Endothelial cell of umbilical vein (primary cell): Measurements from ENCODE around the gene HSD17B2. TPM values are rescaled to one million over a fixed set of nuclear protein-coding genes. Genes with fewer than 3 reads are reported as not detected.

ENCODE experiments used
- BruUV-seq: library from RNA; stranded (reverse); fragments of 400-500 nt; replicated peaks from 2 replicates; lab custom pipeline; 2021; lab: Mats Ljungman, UMichigan
- CTCF ChIA-PET: fragments of 300-600, 350-600 bp; sonication (Branson Sonifier 250); formaldehyde crosslinking; loops from one replicate; lab custom pipeline; 2021; ENCODE audit warnings: antibody characterized with exemption, inconsistent platforms; lab: Charles Lee
- POLR2A ChIA-PET: fragments of 300-600, 350-600 bp; sonication (Branson Sonifier 250); formaldehyde crosslinking; loops from one replicate; lab custom pipeline; 2021; ENCODE audit warnings: antibody characterized with exemption, inconsistent platforms; lab: Charles Lee
- DNase-seq: peaks from one replicate; pipeline ENCODE4 v3.0.0-alpha.2; 2011; ENCODE audit warnings: low read depth, low spot score
- FAIRE-seq: peaks from 2 replicates; lab custom pipeline; 2011; peaks lifted over from hg19 to GRCh38; lab: Jason Lieb, UNC
- H2AFZ ChIP-seq: 2 replicates; pipeline ENCODE4 v1.6.0; 2012; ENCODE audit warnings: low read depth, low read length, control low read depth, inconsistent platforms
- H3K27ac ChIP-seq: 2 replicates; pipeline ENCODE4 v1.5.1; 2011; ENCODE audit warnings: low read depth, mild to moderate bottlenecking, control low read depth, low read length, moderate library complexity; ENCODE audit not compliant: insufficient read depth
- H3K27me3 ChIP-seq, 2 experiments: 2 replicates each; pipeline versions ENCODE4 v1.6.0 to v1.6.1; 2011; ENCODE audit warnings: low read length in 2 of 2, mixed read lengths in 1 of 2; ENCODE audit not compliant: control insufficient read depth in 2 of 2, insufficient read depth in 2 of 2
- H3K36me3 ChIP-seq, 2 experiments: 2 replicates in 1 of 2; 3 replicates in 1 of 2; pipeline ENCODE4 v1.5.1; 2011; ENCODE audit warnings: low read length in 2 of 2, mild to moderate bottlenecking in 1 of 2, moderate library complexity in 1 of 2; ENCODE audit not compliant: control insufficient read depth in 2 of 2, insufficient read depth in 2 of 2; ENCODE audit errors: extremely low read depth in 1 of 2
- H3K4me1 ChIP-seq: 3 replicates; pipeline ENCODE4 v1.5.1; 2011; ENCODE audit warnings: mild to moderate bottlenecking, low read length; ENCODE audit not compliant: control insufficient read depth, insufficient read depth; ENCODE audit errors: extremely low read depth
- H3K4me2 ChIP-seq: 2 replicates; pipeline ENCODE4 v1.6.1; 2011; ENCODE audit warnings: low read length, control low read depth, mixed read lengths; ENCODE audit not compliant: insufficient read depth
- H3K4me3 ChIP-seq, 3 experiments: fragments of 200-600 bp in 1 of 3; sonication (generic), shearing (Covaris generic) in 1 of 3; replicated peaks in 1 of 3; 2 replicates each; pipeline ENCODE4 v1.5.1; 2011 to 2016; ENCODE audit warnings: control low read depth in 3 of 3, low read length in 3 of 3, mild to moderate bottlenecking in 2 of 3, inconsistent platforms in 1 of 3, low read depth in 1 of 3, moderate library complexity in 1 of 3; ENCODE audit not compliant: insufficient read depth in 1 of 3
- H3K79me2 ChIP-seq: 2 replicates; pipeline ENCODE4 v1.6.0; 2012; ENCODE audit warnings: low read length, inconsistent platforms; ENCODE audit not compliant: control insufficient read depth, insufficient read depth
- H3K9ac ChIP-seq: replicated peaks from 2 replicates; pipeline ENCODE3; 2011; ENCODE audit warnings: low read length, control low read depth; ENCODE audit not compliant: insufficient read depth; ENCODE audit errors: extremely low read depth
- H3K9me1 ChIP-seq: replicated peaks from 3 replicates; pipeline ENCODE4 v1.6.0; 2011; ENCODE audit warnings: mild to moderate bottlenecking, low read length; ENCODE audit not compliant: control insufficient read depth, insufficient read depth; ENCODE audit errors: extremely low read depth
- H3K9me3 ChIP-seq: replicated peaks from 2 replicates; pipeline ENCODE4 v1.5.1; 2012; ENCODE audit warnings: low read length, inconsistent platforms; ENCODE audit not compliant: control insufficient read depth, insufficient read depth
- H4K20me1 ChIP-seq: replicated peaks from 2 replicates; pipeline ENCODE3; 2011; ENCODE audit warnings: mild to moderate bottlenecking, low read length; ENCODE audit not compliant: control insufficient read depth, insufficient read depth; ENCODE audit errors: extremely low read depth
- CTCF ChIP-seq, 2 donors: IDR thresholded peaks; 1 replicate in 1 of 2; 2 replicates in 1 of 2; pipeline ENCODE4 v1.5.1; 2011; ENCODE audit warnings: low read length in 2 of 2, mild to moderate bottlenecking in 2 of 2, moderate library complexity in 2 of 2, control low read depth in 1 of 2, inconsistent platforms in 1 of 2, low read depth in 1 of 2; ENCODE audit not compliant: insufficient read depth in 1 of 2; ENCODE audit errors: extremely low read depth in 1 of 2
- EZH2 ChIP-seq: IDR thresholded peaks from 2 replicates; pipeline ENCODE4 v1.6.1; 2012; ENCODE audit warnings: borderline replicate concordance, low read depth, mild to moderate bottlenecking, moderate library complexity, low read length, inconsistent platforms; ENCODE audit not compliant: severe bottlenecking
- FOS ChIP-seq: IDR thresholded peaks from 2 replicates; pipeline ENCODE4 v1.6.1; 2011; ENCODE audit warnings: mild to moderate bottlenecking, low read length, moderate library complexity, borderline replicate concordance; ENCODE audit not compliant: insufficient read depth
- GATA2 ChIP-seq: IDR thresholded peaks from 2 replicates; pipeline ENCODE4 v1.7.0; 2011; ENCODE audit warnings: low read depth, mild to moderate bottlenecking, moderate library complexity, mixed read lengths, low read length; ENCODE audit not compliant: insufficient read length, insufficient read depth
- JUN ChIP-seq: IDR thresholded peaks from 2 replicates; pipeline ENCODE4 v1.6.1; 2011; ENCODE audit warnings: borderline replicate concordance, low read depth; ENCODE audit not compliant: insufficient read length, insufficient read depth
- MYC ChIP-seq: IDR thresholded peaks from one replicate; pipeline ENCODE4 v1.6.1; 2011; ENCODE audit warnings: mild to moderate bottlenecking, low read depth, low read length
- POLR2A ChIP-seq: IDR thresholded peaks from 2 replicates; pipeline ENCODE4 v1.6.1; 2012; ENCODE audit warnings: low read depth, mild to moderate bottlenecking, control low read depth, low read length
- POLR2AphosphoS5 ChIP-seq: IDR thresholded peaks from 2 replicates; pipeline ENCODE4 v1.6.1; 2012; ENCODE audit warnings: low read depth, mild to moderate bottlenecking, control low read depth, low read length, moderate library complexity; ENCODE audit not compliant: insufficient read depth
- dilution Hi-C: fragments of 300-500 bp; cut with MboI; formaldehyde crosslinking; loops from one replicate; pipeline ENCODE4 v1.15.0; 2019; ENCODE audit warnings: low sequenced_read_pairs; ENCODE audit not compliant: extremely low pct_ligation_motif_present
- intact Hi-C: fragments of 100-400 bp; cut with micrococcal nuclease; formaldehyde crosslinking; loops from one replicate; pipeline ENCODE4 v1.10.0; 2022
- polyA plus RNA-seq, 4 experiments: library from polyadenylated mRNA; depleted of rRNA in 3 of 4; stranded (reverse) in 3 of 4; unstranded in 1 of 4; fragments of >200 nt; gene quantifications; 2 replicates each; pipeline versions ENCODE4 v1.2.1 to v1.2.3, GENCODE V29; 2011 to 2012; ENCODE audit warnings: missing spikeins in 1 of 4
- total RNA-seq: library from RNA; stranded (reverse); gene quantifications from 2 replicates; pipeline ENCODE4 v1.2.3, GENCODE V29; 2021
- TF ChIP-seq, protein P1 (sequence below): IDR thresholded peaks from 2 replicates; pipeline ENCODE4 v1.6.1; 2011; ENCODE audit not compliant: insufficient read depth, insufficient read length

HSD17B2 gene
- total and polyA plus RNA-seq, 2 donors (not counting 3 experiments of a cell fraction or from before 2014, with no cell fraction given): 1.2 to 4.5 TPM

DNA sequence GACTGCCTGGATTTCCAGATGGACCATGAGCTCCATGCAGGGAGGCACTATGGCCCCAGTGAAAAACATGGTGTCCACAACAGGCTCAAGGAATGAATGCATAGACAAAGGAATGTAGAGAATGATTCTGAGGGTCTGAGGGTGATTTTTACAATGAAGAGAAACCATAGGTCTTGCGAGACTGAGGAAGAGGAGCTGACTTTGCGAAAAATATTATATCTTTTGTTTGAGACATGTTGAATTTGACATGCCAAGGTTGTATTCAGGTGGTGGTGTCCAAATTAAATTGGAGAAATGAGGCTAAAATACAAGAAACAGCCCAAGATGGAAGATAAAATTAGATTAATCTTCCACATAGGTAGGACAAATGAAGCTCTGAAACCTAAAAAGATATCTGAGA lies 12.7 kb downstream of the HSD17B2 start:
- intact Hi-C loops (no loop called here), dilution Hi-C loops (no loop called here)
- no peak overlapping the region for H2AFZ ChIP-seq
- TF ChIP-seq CTCF (IDR thresholded peaks at IDR 0.05; ENCODE audit: extremely low read depth in 1 of 2, insufficient read depth in 1 of 2, low read depth in 1 of 2, low read length in 2 of 2) (no peak), FOS (no peak), MYC (no peak), POLR2A (no peak), EZH2 (no peak), POLR2AphosphoS5 (no peak), JUN (no peak), GATA2 (no peak)
- TF ChIP-seq, protein P1, sequence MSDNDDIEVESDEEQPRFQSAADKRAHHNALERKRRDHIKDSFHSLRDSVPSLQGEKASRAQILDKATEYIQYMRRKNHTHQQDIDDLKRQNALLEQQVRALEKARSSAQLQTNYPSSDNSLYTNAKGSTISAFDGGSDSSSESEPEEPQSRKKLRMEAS: no peak
- H3K4me2 ChIP-seq: no peak overlapping the region
- no peaks in the 10 kb centered on the region for H3K9me1 ChIP-seq
- no peaks in the 10 kb centered on the region for H4K20me1 ChIP-seq
- no TSS peak for BruUV-seq
- no peaks in the 10 kb centered on the region for H3K79me2 ChIP-seq
- H3K27me3 ChIP-seq: peaks cover 8 to 15% of the 10 kb centered on the region in 2 experiments
- FAIRE-seq (no peak), DNase-seq (no peak)
- no peaks in the 10 kb centered on the region for H3K36me3 ChIP-seq
- H3K27ac ChIP-seq: no peak overlapping the region
- H3K4me1 ChIP-seq: no peaks in the 10 kb centered on the region
- no peaks in the 10 kb centered on the region for H3K9me3 ChIP-seq
- ChIA-PET CTCF (interaction anchor here (0.8 to 1.3 kb wide), 5 partner anchors 12 to 182 kb away, joined by 3 to 7 read pairs (median 4); no protein-coding TSS in a partner anchor), POLR2A (no interaction called here)
- no peak overlapping the region for H3K4me3 ChIP-seq
- no peak overlapping the region for H3K9ac ChIP-seq
